HG03159 (cell line): ENCODE measurements around the gene SUCLG2.

Experiments used
- ATAC-seq: cut with Tn5 transposase; IDR thresholded peaks from one replicate; pipeline ENCODE4 v1.9.1; 2021; ENCODE audit warnings: mild to moderate bottlenecking, moderate library complexity; ENCODE audit not compliant: unreplicated experiment

The SUCLG2 gene, protein sequence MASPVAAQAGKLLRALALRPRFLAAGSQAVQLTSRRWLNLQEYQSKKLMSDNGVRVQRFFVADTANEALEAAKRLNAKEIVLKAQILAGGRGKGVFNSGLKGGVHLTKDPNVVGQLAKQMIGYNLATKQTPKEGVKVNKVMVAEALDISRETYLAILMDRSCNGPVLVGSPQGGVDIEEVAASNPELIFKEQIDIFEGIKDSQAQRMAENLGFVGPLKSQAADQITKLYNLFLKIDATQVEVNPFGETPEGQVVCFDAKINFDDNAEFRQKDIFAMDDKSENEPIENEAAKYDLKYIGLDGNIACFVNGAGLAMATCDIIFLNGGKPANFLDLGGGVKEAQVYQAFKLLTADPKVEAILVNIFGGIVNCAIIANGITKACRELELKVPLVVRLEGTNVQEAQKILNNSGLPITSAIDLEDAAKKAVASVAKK

DNA sequence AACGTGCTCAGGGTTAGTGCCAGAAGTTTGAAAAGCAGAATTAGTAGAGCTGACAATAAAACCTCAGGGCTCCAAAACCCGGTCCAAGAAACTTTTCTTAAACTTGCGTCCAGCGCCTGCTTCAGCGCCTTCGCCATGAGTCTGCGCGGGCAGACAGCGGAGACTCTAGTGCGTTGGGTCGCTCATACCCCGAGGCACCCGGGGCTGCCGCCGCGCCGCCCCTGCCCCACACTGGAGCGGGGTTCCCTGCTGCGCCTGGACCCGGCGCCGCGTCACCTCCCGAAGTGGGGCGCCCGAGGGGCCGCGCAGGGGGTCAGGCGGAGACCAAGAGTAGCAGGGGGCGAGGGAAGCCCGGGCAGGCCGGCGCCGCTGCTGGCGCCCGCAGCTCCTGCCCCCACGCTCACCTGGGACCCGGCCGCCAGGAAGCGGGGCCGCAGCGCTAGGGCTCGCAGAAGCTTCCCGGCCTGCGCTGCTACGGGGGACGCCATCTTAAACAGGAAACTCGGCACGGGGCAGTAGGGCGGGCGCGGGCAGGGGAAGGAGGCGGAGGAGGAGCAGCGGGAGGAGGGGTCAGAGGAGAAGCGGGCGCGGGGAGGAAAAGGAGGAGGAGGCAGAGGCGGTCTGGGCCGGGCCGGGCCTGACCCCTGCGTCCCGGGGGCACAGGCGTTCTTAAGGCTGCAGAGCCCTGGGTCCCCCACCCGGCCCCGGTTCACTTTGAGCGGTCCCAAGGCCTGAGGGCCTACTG is at the start of gene SUCLG2:
Gene SUCLG2, minus strand, starts transcription at position 514 of the 745 bp plus-strand sequence. Its CDS starts 26 bp downstream, at position 488.
- ATAC-seq, result peak; percentile 63

DNA sequence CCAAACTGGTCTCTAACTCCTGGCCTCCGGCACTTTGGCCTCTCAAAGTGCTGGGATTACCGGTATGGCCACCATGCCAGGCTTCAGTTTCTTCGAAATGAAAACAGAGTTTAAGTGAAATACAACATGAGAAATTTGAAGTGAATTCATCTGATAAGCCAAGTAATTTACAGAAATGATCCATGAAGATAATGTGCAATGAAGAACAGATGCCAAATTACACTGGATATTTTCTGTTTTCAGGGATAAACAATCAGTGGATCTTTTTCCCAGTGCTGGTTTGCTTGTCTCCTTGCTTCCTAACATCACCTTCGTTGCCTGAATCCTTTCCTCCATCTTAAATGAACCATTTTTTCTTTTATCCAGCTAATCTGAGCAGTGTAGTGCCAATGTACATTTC is 46.2 kb upstream of the SUCLG2 start:
- no peak for ATAC-seq

DNA sequence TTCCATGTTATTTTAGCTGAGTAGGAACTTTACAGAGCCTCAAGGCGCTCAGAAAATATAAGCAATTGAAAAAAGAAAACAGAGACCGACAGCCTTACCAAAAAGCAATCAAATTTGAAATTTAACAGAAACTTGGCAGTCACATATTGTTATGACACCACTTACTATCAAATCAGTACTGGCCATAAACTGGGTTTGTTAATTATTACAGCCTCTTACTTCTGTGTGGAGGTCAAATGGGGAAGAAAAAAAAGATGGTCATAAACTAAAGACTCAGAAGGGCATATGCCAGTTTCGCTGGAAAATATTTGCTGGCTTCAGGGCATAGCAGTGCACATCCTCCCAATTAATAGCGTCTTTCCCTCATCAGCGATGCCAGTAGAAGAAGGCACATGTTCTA is 45.5 kb upstream of the SUCLG2 start:
- ATAC-seq, result no peak

DNA sequence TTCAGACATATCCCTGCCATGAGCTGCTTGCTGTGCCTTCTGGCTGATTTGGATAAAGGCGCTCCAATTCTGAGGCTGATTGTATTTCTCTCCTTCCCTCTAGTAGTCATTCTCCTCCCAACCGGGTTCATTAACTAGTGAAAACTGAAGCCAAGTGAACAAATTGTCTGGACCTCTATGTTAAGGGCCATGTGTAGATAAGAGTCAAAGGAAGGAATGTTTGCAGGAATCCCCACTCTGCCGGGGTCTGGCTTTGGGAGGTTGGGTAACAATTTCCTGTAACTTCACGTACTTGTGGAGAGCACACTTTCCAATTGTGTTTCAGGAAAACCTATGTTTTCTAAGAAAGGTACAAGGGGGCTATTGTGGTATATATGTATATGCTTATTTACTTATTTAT is 38.2 kb upstream of the SUCLG2 start:
- no peak for ATAC-seq

DNA sequence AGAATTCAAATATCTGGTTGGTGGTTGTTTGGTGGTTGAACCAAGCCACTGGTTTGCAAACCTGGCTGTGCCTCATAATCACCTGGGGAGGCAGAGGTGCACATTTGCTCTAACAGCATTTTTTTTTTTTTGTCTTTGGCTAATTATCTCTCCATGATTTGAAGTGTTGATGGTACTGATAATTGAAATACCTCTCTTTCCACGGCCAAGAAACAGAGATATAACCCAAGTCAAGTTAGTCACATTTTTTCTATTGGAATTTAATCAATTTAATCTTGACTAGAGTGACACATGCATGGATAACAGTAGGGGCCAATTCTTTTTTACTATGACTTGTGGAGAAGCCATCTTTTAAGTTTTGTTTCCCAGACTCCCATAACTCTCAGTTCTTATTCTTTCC is 37.5 kb upstream of the SUCLG2 start:
- no peak for ATAC-seq

DNA sequence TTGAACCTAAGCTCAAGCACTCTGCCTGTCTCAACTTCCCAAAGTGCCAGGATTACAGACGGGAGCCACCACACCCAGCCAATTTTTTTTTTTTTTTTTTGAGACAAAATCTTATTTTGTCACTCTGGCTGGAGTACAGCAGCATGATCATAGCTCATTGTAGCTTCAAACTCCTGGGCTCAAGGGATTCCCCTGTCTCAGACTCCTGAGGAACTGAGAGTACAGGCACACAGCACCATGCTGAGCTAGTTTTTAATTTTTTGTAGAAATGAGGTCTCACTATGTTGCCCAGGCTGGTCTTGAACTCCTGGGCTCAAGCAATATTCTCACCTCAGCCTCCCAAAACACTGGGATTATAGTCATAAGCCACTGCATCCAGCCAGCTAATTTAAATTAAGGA is 36.8 kb upstream of the SUCLG2 start:
- no peak for ATAC-seq

DNA sequence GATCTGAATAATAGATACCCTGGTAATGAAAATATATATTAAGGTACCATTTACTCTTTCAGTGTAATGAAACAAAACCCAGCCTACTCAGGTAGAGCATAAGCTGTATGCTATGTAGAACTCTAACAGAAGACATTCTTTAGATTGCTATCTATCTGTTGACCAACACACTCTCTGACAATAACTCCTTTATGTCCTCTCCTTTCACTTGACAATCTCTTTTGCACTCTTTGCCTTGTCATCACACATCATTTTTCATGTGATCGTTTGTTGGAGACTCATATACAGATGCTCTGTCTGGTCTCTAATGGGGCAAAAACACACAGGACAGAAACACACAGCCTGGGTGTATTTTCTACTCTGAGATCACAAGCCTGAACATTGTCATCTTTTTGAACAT is 35.4 kb upstream of the SUCLG2 start:
- ATAC-seq, result no peak

DNA sequence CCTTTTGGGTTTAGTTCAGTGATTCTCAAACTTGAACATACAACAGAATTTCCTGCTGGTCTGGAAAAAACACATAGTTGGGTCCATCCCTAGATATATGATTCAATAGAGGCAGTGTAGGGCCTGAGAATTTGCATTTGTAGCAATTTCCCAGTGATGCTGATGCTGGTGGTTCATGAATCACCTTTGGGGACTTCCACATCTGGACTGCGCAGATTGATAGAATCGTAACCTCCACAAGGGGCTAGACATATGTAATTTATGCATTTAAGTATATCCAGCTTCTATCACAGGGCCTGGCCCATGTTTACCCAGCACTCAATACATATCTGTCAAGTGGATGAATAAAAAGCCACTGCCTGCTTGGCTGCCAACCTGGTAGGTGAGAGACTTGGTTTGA is 33.8 kb upstream of the SUCLG2 start:
- no peak for ATAC-seq

DNA sequence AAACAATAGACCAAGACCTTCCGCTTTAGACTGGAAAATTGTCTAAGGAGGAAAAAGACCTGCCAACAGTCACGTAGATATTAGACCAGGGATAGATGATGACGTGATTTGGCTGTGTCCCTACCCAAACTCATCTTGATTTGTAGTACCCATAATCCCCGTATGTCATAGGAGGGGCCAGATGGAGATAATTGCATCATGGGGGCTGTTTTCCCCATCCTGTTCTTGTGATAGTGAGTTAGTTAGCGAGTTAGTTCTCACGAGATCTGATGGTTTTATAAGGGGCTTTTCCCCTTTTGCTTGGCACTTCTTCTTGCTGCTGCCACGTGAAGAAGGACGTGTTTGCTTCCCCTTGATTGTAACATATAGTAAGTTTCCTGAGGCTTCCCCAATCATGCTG is 31.7 kb upstream of the SUCLG2 start:
- peak; percentile 12 for ATAC-seq

DNA sequence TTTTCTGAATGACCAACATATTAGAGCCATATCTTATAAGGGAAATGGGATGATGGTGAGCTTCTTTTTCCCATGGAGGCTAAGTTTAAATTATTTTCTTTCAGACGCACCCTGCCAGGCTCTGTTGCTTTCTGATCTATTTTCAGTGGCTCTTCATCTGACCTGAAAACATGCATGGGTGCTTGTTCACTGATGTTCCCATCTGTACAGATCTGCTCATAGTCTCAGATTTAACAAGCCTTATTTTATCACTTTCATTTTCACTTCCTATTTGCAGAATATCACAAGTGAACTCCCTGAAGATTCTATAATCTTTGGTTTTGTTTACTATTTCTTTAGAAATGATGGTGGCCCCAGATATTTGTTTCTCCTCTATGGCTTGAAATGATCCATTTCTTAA is 31.1 kb upstream of the SUCLG2 start:
- ATAC-seq, result peak; percentile 99

DNA sequence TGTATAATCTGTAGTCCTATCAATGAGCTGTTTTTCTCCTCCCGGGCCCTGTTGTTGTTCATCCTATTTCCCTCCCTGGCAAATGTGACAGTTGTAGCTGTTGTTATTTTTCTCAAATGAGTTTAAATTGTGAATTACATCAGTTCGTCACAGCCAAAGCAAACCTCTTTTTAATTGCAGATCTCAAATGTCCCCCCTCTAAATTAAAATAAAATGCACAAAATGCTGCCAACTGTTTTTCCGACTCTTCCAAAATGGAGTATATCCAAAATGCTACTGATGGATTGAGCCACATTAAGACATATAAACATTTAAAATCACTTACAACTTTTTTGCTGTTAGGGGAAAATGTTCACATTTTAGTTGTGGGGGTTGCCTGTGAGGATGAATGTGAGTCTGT is 29.8 kb upstream of the SUCLG2 start:
- ATAC-seq, result no peak

DNA sequence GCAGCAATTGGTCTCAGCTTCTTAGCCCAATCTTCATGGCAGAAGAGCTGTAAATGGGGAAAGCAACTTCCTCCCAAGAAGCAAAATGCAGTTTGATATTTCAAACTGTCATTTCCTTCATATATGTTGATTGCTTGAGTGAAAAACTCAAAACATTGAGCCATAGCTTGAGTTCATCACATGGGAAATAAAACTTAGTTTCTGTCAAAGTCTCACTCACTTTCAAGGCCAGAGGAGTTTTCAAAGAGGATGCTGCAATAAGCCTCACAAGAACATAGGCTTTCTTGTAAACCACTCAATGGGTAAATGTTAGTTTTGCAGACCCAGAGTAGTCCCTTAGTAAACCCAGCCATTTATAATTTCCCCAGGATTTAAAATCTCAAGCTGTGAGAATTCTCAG is 29.1 kb upstream of the SUCLG2 start:
- no peak for ATAC-seq

DNA sequence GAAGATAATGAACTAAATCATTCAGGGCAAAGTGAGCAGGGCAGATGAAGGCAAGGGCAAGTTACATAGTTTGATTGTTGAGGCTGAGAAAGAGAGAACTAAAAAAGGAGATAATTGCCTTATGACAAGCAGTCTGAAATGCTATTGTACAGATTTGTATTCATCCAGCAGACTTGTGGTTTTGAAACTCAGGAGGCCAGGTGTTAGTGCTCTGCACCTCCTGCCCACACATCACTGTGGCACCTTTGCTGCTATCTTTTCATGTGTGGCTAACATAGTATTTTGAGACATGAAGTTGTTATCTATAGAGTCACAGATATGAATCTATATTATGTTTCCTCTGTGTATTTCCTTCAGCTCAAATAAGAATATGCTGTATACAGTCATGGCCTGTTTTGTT is 24.3 kb upstream of the SUCLG2 start:
- no peak for ATAC-seq

DNA sequence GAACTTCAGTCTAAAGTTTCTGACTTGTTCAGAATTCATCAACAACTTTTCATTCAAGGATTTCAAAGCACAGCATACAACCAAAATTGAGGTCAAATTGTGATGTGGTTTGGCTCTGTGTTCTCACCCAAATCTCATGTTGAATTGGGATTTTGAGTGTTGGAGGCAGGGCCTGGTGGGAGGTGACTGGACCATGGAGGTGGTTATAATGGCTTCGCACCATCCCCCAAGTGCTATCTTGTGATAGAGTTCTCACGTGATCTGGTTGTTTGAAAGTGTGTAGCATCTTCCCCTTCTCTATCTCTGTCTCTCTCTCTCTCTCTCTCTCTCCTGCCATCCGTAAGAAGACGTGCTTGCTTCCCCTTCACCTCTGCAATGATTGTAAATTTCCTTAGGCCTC is 19.6 kb upstream of the SUCLG2 start:
- no peak for ATAC-seq

DNA sequence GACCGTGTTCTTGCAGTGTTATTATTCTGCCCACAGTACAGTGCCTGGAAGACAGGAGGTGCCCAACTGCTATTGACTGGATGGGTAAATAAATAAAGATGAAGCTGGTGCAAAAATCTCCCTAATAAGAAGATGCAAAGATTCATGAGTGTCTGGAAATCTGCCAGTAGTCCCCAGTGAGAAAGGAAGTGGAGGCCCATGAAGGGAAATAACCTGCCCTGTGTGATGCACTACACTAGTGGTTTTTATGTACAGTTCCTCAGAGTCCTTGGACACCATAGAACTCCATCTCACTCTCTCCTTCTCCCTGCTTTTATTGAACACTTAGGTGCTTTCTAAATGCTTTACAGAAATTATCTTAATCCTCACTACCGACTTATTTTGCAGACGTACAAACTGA is 8.3 kb upstream of the SUCLG2 start:
- ATAC-seq, result no peak

DNA sequence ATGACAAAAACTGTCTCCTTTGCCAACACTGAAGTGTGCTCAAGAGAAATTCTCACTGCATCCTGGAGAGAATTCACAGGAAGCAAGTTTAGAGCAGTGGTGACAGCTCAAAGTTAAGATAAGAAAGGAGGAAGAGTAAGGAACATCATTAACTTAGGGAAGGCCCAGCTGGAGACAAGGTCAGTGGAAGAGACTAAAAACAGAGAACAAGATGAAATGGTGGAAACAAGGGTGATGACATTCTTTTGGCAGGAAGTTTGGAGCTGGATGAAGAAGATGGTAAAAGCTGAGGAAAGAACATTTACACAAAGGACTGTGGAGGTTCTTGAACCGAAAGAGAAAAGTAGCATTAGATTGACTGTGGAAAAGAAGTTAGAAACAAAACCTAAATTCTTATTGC is 6.7 kb upstream of the SUCLG2 start:
- ATAC-seq, result no peak

DNA sequence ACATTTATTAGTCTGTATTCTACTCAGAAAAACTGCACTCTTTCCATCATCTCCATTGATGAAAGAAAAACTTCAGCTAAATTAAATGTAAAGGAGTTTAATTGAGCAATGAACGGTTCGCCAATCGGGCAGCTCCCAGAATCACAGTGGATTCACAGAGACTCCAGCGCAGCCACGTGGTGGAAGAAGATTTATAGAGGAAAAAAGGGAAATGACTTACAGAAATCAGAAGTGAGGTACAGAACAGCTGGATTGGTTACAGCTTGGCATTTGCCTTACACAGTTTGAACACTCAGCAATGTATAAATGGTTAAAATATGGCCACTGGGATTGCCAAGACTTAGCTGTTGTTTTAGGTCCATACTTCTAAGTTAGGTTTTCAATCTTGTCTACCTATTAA is 2.8 kb upstream of the SUCLG2 start:
- ATAC-seq, result no peak

DNA sequence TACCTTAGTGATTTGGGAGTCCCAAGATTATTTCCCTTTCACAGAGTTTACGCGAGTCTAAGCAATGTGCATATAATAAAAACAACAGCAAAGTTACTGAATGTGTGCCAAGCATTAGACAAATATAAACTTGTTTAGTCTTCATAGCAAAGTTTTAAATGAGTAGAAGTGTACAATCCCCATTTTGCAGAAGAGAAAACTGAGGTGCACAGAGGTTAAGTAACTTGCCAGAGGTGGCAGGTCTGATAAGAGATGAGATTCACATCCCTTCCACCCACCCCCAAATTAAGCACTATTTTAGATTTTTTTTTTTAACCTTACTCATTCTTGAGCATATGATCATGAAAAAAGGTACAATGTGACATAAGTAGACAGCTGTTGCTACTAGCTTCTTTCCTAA is 2.2 kb upstream of the SUCLG2 start:
- ATAC-seq, result no peak

DNA sequence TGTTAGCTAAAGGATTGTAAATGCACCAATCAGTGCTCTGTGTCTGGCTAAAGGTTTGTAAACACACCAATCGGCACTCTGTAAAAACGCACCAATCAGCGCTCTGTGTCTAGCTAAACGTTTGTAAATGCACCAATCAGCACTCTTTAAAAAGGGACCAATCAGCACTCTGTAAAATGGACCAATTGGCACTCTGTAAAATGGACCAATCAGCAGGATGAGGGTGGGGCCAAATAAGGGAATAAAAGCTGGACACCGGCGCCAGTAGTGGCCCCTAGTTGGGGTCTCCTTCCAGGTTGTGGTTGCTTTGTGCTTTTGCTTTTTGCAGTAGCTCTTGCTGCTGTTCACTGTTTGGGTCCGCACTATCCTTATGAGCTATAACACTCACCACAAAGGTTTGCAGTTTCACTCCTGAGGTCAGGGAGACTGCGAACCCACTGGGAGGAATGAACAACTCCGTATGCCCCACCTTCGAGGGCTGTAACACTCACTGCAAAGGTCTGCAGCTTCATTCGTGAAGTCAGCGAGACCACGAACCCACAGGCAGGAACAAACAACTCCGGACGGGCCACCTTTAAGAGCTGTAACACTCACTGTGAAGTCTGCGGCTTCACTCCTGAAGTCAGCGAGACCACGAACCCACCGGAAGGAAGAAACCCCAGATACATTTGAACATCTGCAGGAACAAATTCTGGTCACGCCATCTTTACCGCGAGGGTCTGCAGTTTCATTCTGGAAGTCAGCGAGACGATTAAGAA is 1.1 kb upstream of the SUCLG2 start:
- ATAC-seq, result peak; percentile 47

DNA sequence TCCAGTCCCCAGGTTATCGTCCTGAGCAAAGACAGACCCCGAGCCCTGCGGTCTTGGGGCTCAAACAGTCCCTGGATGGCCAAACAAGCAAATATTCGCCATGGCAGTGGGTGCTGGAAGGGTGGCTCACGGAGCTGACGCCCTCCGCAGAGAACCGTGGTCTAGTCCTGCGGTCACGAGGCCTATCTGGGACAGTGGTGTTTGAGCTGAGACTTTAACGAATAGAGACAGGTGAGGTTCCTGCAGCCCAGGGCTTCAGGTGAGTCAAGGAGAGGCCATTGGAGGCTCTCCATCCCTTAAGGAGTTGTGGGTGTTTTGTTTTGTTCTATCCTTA is 399 bp upstream of the SUCLG2 start:
- ATAC-seq, result no peak

DNA sequence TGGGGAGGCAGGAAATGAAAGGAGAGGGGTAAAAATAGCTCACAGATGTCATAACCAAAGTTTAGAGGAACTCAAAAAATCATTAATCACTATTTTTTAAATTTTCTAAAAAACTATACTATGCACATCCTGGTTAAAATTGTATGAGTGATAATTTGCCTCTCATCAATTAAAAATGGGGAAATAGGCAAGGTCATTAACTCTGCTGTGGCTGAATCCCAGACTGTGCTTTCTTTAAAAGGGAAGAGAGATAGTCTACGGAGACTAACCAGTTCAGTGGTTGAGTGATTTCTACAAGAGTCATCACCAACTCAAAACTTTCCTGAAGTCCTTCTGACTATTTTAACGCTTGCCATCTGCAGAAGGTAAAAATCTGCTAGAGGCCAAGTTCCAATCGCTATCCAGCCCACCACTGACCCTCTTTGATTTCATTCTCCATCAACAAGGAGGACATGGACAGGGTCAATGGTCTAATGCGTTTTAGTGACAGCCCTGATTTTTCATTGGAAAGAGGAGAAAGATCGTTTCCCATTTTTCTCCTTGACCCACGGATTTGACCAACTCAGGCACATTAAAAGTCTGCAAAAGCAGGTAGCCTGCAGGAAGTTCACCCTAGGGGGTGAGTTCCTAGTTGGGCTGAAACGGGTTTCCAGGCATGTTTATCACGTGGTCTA is 850 bp downstream of the SUCLG2 start:
- peak; percentile 19 for ATAC-seq
